Adrenal gland (tissue), 5 donors: ENCODE results near the gene AGAP1.

ENCODE experiments used
- POLR2A ChIP-seq, 2 donors: fragments of 450-650 bp; IDR thresholded peaks; one replicate each; pipeline ENCODE4 v1.6.1; 2017; ENCODE audit warnings: antibody characterized with exemption in 2 of 2, mild to moderate bottlenecking in 2 of 2, moderate library complexity in 1 of 2
- TF ChIP-seq, protein P1 (sequence below), 6 experiments: fragments of 450-650 bp in 4 of 6; fragments of 200-600 bp in 2 of 6; sonication (generic) in 1 of 6; IDR thresholded peaks; 1 replicate in 5 of 6; 2 replicates in 1 of 6; pipeline versions ENCODE4 v1.5.1 to v1.8.0; 2016 to 2021; ENCODE audit warnings: antibody characterized with exemption in 6 of 6, mild to moderate bottlenecking in 2 of 6, moderate library complexity in 1 of 6
- donor health status: DM: no; HTN: no; CAD: no.

DNA sequence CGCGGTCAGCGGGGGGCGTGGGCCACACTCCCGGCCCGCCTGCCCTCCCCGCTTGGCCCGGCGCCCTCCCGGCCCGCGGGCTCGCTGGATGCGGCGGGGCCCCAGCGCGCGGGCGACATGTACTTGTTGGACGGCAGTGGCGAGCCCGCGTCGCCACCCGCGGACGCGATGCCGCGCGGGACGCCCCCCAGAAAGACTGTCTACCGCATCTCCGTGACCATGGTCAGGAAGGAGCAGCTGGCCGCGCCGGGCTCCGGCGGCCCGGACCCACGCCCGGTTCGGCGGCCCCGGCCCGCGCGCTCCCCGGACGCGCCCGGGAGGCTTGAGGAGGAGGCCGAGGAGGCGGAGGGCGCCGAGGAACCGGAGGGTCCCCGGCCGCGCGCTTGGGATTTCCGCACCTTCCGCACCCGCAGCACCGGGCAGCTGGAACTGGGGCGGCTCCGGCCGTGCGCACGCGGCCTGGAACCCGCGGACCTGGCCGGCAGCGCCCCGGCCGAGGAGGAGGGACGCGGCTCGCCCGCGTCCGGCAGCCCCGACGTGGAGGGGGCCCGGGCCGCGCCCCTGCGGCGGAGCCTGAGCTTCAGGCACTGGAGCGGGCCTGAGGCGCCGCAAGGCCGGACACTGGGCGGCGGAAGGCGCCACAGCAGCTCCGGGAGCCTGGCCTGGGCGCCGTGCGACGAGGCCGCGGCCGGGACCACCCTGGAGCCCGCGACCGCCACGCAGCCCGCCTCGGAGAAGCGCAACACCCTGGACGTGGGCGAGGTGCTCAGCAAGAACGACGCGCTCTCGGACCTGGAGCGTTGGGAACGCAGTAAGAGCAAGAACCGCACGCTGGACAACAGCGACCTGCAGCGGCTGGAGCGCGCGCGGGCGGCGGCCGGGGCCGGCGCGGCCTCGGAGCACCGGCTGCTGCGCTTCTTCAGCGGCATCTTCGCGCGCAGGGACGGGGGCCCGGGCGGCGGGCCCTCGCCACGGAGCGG is 176.4 kb downstream of the AGAP1 start:
- TF ChIP-seq, protein P1, sequence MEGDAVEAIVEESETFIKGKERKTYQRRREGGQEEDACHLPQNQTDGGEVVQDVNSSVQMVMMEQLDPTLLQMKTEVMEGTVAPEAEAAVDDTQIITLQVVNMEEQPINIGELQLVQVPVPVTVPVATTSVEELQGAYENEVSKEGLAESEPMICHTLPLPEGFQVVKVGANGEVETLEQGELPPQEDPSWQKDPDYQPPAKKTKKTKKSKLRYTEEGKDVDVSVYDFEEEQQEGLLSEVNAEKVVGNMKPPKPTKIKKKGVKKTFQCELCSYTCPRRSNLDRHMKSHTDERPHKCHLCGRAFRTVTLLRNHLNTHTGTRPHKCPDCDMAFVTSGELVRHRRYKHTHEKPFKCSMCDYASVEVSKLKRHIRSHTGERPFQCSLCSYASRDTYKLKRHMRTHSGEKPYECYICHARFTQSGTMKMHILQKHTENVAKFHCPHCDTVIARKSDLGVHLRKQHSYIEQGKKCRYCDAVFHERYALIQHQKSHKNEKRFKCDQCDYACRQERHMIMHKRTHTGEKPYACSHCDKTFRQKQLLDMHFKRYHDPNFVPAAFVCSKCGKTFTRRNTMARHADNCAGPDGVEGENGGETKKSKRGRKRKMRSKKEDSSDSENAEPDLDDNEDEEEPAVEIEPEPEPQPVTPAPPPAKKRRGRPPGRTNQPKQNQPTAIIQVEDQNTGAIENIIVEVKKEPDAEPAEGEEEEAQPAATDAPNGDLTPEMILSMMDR (IDR thresholded peaks at IDR 0.05) = peak in 4 of 6 experiments; percentile 13 to 65 (median 62)
- TF ChIP-seq POLR2A (IDR thresholded peaks at IDR 0.05) = no peak
